Fibroblast of villous mesenchyme (primary cell): Measurements from ENCODE around the gene H1-8. TPM values are rescaled to one million over a fixed set of nuclear protein-coding genes. Genes with fewer than 3 reads are reported as not detected.

ENCODE experiments used
- DNase-seq: peaks from one replicate; pipeline ENCODE4 v3.0.0-alpha.2; 2010; ENCODE audit warnings: low read depth
- H3K4me3 ChIP-seq: 2 replicates; pipeline ENCODE4 v1.5.1; 2011; ENCODE audit warnings: low read depth, mild to moderate bottlenecking, low read length
- CTCF ChIP-seq: IDR thresholded peaks from 2 replicates; pipeline ENCODE4 v1.5.1; 2012; ENCODE audit warnings: low read depth, mild to moderate bottlenecking, low read length; ENCODE audit not compliant: insufficient read depth
- total RNA-seq: library from RNA; depleted of rRNA; stranded (reverse); fragments of >200 nt; gene quantifications from 2 replicates; pipeline ENCODE4 v1.2.3, GENCODE V29; 2012

H1-8 gene
- total RNA-seq, 1 donor: not detected

GRCh38 chr3:129562803-129563202 lies 19.8 kb downstream of the H1-8 start:
- TF ChIP-seq CTCF: no peak
- no peak for DNase-seq
- no peak overlapping the region for H3K4me3 ChIP-seq

GRCh38 chr3:129563332-129563731 lies 20.4 kb downstream of the H1-8 start:
- no peak for TF ChIP-seq CTCF
- H3K4me3 ChIP-seq: no peak overlapping the region
- no peak for DNase-seq

GRCh38 chr3:129563850-129564535 lies 21.0 kb downstream of the H1-8 start:
- H3K4me3 ChIP-seq: no peak overlapping the region
- no peak for TF ChIP-seq CTCF
- no peak for DNase-seq

- no peak overlapping the region for H3K4me3 ChIP-seq
- no peak for DNase-seq
- no peak for TF ChIP-seq CTCF
Measured at GRCh38 chr3:129564981-129565644, 22.1 kb downstream of the H1-8 start.

- no peak for TF ChIP-seq CTCF
- DNase-seq: no peak
- H3K4me3 ChIP-seq: no peak overlapping the region
Measured at GRCh38 chr3:129565902-129566301, 22.9 kb downstream of the H1-8 start.

- no peak overlapping the region for H3K4me3 ChIP-seq
- TF ChIP-seq CTCF: no peak
- peak; percentile 47 for DNase-seq
Measured at GRCh38 chr3:129567176-129567705, 24.3 kb downstream of the H1-8 start.
